H9 (cell line): ENCODE results near the gene OR6B2. TPM values are rescaled to one million over a fixed set of nuclear protein-coding genes. Genes with fewer than 3 reads are reported as not detected.

Experiments used
- DNase-seq: peaks from one replicate; pipeline ENCODE4 v3.0.0-alpha.2; 2017
- H2AFZ ChIP-seq: one replicate; pipeline ENCODE4 v1.6.1; 2013; ENCODE audit warnings: mild to moderate bottlenecking, low read length, control low read depth, moderate library complexity
- H2AK5ac ChIP-seq: 2 replicates; pipeline ENCODE4 v1.6.1; 2013; ENCODE audit warnings: low read length, control low read depth, mixed read lengths; ENCODE audit not compliant: insufficient read length
- H2BK120ac ChIP-seq: one replicate; pipeline ENCODE4 v1.6.1; 2013; ENCODE audit warnings: low read depth, mild to moderate bottlenecking, low read length, control low read depth, inconsistent platforms; ENCODE audit not compliant: poor library complexity, severe bottlenecking
- H2BK12ac ChIP-seq: 2 replicates; pipeline ENCODE4 v1.6.1; 2013; ENCODE audit warnings: low read length, control low read depth, mixed read lengths, low read depth; ENCODE audit not compliant: insufficient read length
- H2BK15ac ChIP-seq: 2 replicates; pipeline ENCODE4 v1.6.1; 2013; ENCODE audit warnings: low read depth, low read length, control low read depth
- H2BK20ac ChIP-seq: one replicate; pipeline ENCODE4 v1.6.1; 2013; ENCODE audit warnings: low read depth, mild to moderate bottlenecking, low read length, control low read depth, inconsistent platforms; ENCODE audit not compliant: poor library complexity, severe bottlenecking
- H2BK5ac ChIP-seq: 2 replicates; pipeline ENCODE4 v1.6.1; 2013; ENCODE audit warnings: low read length, control low read depth, mixed read lengths; ENCODE audit not compliant: insufficient read length
- H3K14ac ChIP-seq: 2 replicates; pipeline ENCODE4 v1.6.1; 2013; ENCODE audit warnings: low read length, control low read depth; ENCODE audit not compliant: insufficient read depth
- H3K18ac ChIP-seq: 2 replicates; pipeline ENCODE4 v1.6.1; 2013; ENCODE audit warnings: low read depth, mild to moderate bottlenecking, mixed read lengths, low read length, control low read depth; ENCODE audit not compliant: insufficient read length
- H3K23ac ChIP-seq: 2 replicates; pipeline ENCODE4 v1.6.1; 2013; ENCODE audit warnings: low read length, control low read depth, mixed read lengths, low read depth; ENCODE audit not compliant: insufficient read length
- H3K23me2 ChIP-seq: 2 replicates; pipeline ENCODE4 v1.6.1; 2013; ENCODE audit warnings: low read depth, mild to moderate bottlenecking, mixed read lengths, low read length, control low read depth; ENCODE audit not compliant: insufficient read length, poor library complexity, severe bottlenecking
- H3K27ac ChIP-seq: 2 replicates; pipeline ENCODE4 v1.5.1; 2013; ENCODE audit warnings: low read length, control low read depth, mixed read lengths, low read depth; ENCODE audit not compliant: insufficient read length
- H3K27me3 ChIP-seq: 2 replicates; pipeline ENCODE4 v1.6.1; 2013; ENCODE audit warnings: low read length, control low read depth, inconsistent platforms; ENCODE audit not compliant: insufficient read depth
- H3K4ac ChIP-seq: 2 replicates; pipeline ENCODE4 v1.6.1; 2013; ENCODE audit warnings: low read depth, mild to moderate bottlenecking, control low read depth, inconsistent platforms, low read length, moderate library complexity
- H3K4me1 ChIP-seq: 2 replicates; pipeline ENCODE4 v1.6.1; 2013; ENCODE audit warnings: low read length, control low read depth, inconsistent platforms; ENCODE audit not compliant: insufficient read depth
- H3K4me2 ChIP-seq: 2 replicates; pipeline ENCODE4 v1.6.1; 2013; ENCODE audit warnings: low read length, control low read depth, mixed read lengths; ENCODE audit not compliant: insufficient read length, insufficient read depth
- H3K56ac ChIP-seq: 2 replicates; pipeline ENCODE4 v1.6.1; 2013; ENCODE audit warnings: low read depth, mild to moderate bottlenecking, mixed read lengths, low read length, control low read depth; ENCODE audit not compliant: insufficient read length
- H3K79me1 ChIP-seq: 2 replicates; pipeline ENCODE4 v1.6.1; 2013; ENCODE audit warnings: low read depth, mild to moderate bottlenecking, moderate library complexity, low read length, control low read depth, inconsistent platforms; ENCODE audit not compliant: insufficient read depth, poor library complexity, severe bottlenecking
- H3K79me2 ChIP-seq: 2 replicates; pipeline ENCODE4 v1.6.1; 2013; ENCODE audit warnings: low read length, control low read depth, inconsistent platforms; ENCODE audit not compliant: insufficient read depth
- H3K9ac ChIP-seq: 2 replicates; pipeline ENCODE4 v1.6.1; 2013; ENCODE audit warnings: low read length, control low read depth, mixed read lengths; ENCODE audit not compliant: insufficient read length; ENCODE audit errors: extremely low read depth
- H3K9me3 ChIP-seq: one replicate; pipeline ENCODE4 v1.6.1; 2013; ENCODE audit warnings: low read depth, low read length, inconsistent platforms; ENCODE audit not compliant: control insufficient read depth
- H3T11ph ChIP-seq: one replicate; pipeline ENCODE4 v1.6.1; 2013; ENCODE audit warnings: mild to moderate bottlenecking, low read length, control low read depth, inconsistent platforms
- H4K20me1 ChIP-seq: one replicate; pipeline ENCODE4 v1.6.1; 2013; ENCODE audit not compliant: control insufficient read depth, insufficient read length, insufficient read depth
- H4K5ac ChIP-seq: 2 replicates; pipeline ENCODE4 v1.6.1; 2013; ENCODE audit warnings: low read depth, mild to moderate bottlenecking, mixed read lengths, low read length, control low read depth; ENCODE audit not compliant: insufficient read length
- H4K8ac ChIP-seq: replicated peaks from 2 replicates; pipeline ENCODE4 v1.6.1; 2013; ENCODE audit warnings: low read length, control low read depth, mixed read lengths, low read depth; ENCODE audit not compliant: insufficient read length
- H4K91ac ChIP-seq: 2 replicates; pipeline ENCODE4 v1.6.1; 2013; ENCODE audit warnings: low read depth, mild to moderate bottlenecking, moderate library complexity, mixed read lengths, low read length, control low read depth; ENCODE audit not compliant: insufficient read length
- H3K27ac Mint-ChIP-seq, 3 experiments: 2 replicates in 2 of 3; 3 replicates in 1 of 3; pipeline ENCODE4 v1.8.0; 2020 to 2021; ENCODE audit warnings: mixed read lengths in 3 of 3, mild to moderate bottlenecking in 1 of 3, moderate library complexity in 1 of 3
- H3K27me3 Mint-ChIP-seq: 2 replicates; pipeline ENCODE4 v1.8.0; 2021; ENCODE audit warnings: low read depth, mild to moderate bottlenecking, moderate library complexity, mixed read lengths
- H3K36me3 Mint-ChIP-seq, 3 experiments: 2 replicates in 2 of 3; 3 replicates in 1 of 3; pipeline ENCODE4 v1.8.0; 2020 to 2021; ENCODE audit warnings: low read depth in 3 of 3, mixed read lengths in 3 of 3; ENCODE audit not compliant: insufficient read depth in 1 of 3
- H3K4me1 Mint-ChIP-seq, 2 experiments: 2 replicates each; pipeline ENCODE4 v1.8.0; 2020; ENCODE audit warnings: mixed read lengths in 2 of 2
- H3K4me3 Mint-ChIP-seq, 2 experiments: 2 replicates in 1 of 2; 3 replicates in 1 of 2; pipeline ENCODE4 v1.8.0; 2020 to 2021; ENCODE audit warnings: mild to moderate bottlenecking in 2 of 2, mixed read lengths in 2 of 2, moderate library complexity in 1 of 2
- H3K9me3 Mint-ChIP-seq, 2 experiments: 2 replicates in 1 of 2; 3 replicates in 1 of 2; pipeline ENCODE4 v1.8.0; 2020; ENCODE audit warnings: mild to moderate bottlenecking in 2 of 2, mixed read lengths in 2 of 2, moderate library complexity in 1 of 2
- CTCF ChIP-seq: fragments of 200-600 bp; sonication (generic); conservative IDR thresholded peaks from 3 replicates; pipeline ENCODE4 v1.8.0; 2021; ENCODE audit warnings: antibody characterized with exemption, mild to moderate bottlenecking
- WGBS: extraction: QIAGEN DNeasy Blood & Tissue Kit; methylation state at CpG from one replicate; pipeline ENCODE4 v1.1.7; 2013; ENCODE audit warnings: missing lambda C conversion rate, low lambda C conversion rate, mixed read lengths; ENCODE audit not compliant: insufficient read length; ENCODE audit errors: extremely low coverage; 5-methylcytosine and 5-hydroxymethylcytosine counted together
- total RNA-seq: library from RNA; stranded (reverse); gene quantifications from 2 replicates; pipeline ENCODE4 v1.2.1, GENCODE V29; 2021

The OR6B2 gene
- total RNA-seq, 1 experiment from 2014 or later: not detected

GRCh38 chr2:240043279-240043989 lies 13.2 kb upstream of the OR6B2 start:
- Histone ChIP-seq H4K91ac (no peak overlapping the region), H2AK5ac (no peak overlapping the region), H3K27ac (no peak overlapping the region), H3K23me2 (no peaks in the 10 kb centered on the region), H3K9me3 (no peaks in the 10 kb centered on the region), H3K23ac (no peak overlapping the region), H3K9ac (no peak overlapping the region), H4K8ac (no peak overlapping the region), H3K79me2 (no peaks in the 10 kb centered on the region), H2BK12ac (no peak overlapping the region), H2BK15ac (no peak overlapping the region), H3K4me2 (no peak overlapping the region), H3K56ac (no peak overlapping the region), H2BK120ac (no peak overlapping the region), H3K27me3 (no peaks in the 10 kb centered on the region), H4K5ac (no peak overlapping the region), H3K14ac (no peak overlapping the region), H3K79me1 (no peaks in the 10 kb centered on the region), H3T11ph (no peak overlapping the region), H3K4ac (no peak overlapping the region), H4K20me1 (no peaks in the 10 kb centered on the region), H3K18ac (no peak overlapping the region), H3K4me1 (no peaks in the 10 kb centered on the region), H2BK5ac (no peak overlapping the region), H2BK20ac (no peak overlapping the region), H2AFZ (no peak overlapping the region)
- Mint-ChIP-seq H3K27me3 (peaks cover 23% of the 10 kb centered on the region), H3K36me3 (no peaks in the 10 kb centered on the region; a peak in 2 of 7 replicates), H3K4me3 (no peak overlapping the region), H3K27ac (no peak overlapping the region), H3K4me1 (no peaks in the 10 kb centered on the region), H3K9me3 (no peaks in the 10 kb centered on the region; a peak in 1 of 5 replicates)
- WGBS: no CpG with 5 or more reads among the region's 21 CpGs
- no peak for TF ChIP-seq CTCF
- no peak for DNase-seq
